Effector memory CD4-positive, alpha-beta T cell (primary cell): ENCODE data around the gene VPS18.
"Not testable (repeated sequence)": the region's sequence is repeated elsewhere in the genome, so short reads cannot be mapped to it uniquely, and the experiment has no call there.

Experiments used
- DNase-seq, 3 donors: peaks; one replicate each; pipeline ENCODE4 v3.0.0-alpha.2; 2020
- H3K27ac ChIP-seq: 2 replicates; pipeline ENCODE4 v1.7.0; 2013; ENCODE audit warnings: mild to moderate bottlenecking, low read length, moderate library complexity; ENCODE audit not compliant: insufficient read depth, poor library complexity, severe bottlenecking
- H3K27me3 ChIP-seq: replicated peaks from 2 replicates; pipeline ENCODE4 v1.7.0; 2013; ENCODE audit warnings: mild to moderate bottlenecking, low read length; ENCODE audit not compliant: insufficient read depth, control insufficient read depth, poor library complexity, severe bottlenecking
- H3K36me3 ChIP-seq: 2 replicates; pipeline ENCODE4 v1.7.0; 2013; ENCODE audit warnings: mild to moderate bottlenecking, low read length, moderate library complexity; ENCODE audit not compliant: control insufficient read depth, insufficient read depth
- H3K4me1 ChIP-seq: 2 replicates; pipeline ENCODE4 v1.7.0; 2013; ENCODE audit warnings: low read length, mild to moderate bottlenecking; ENCODE audit not compliant: control insufficient read depth, insufficient read depth, poor library complexity, severe bottlenecking
- H3K4me3 ChIP-seq: 2 replicates; pipeline ENCODE4 v1.7.0; 2013; ENCODE audit warnings: low read length, low read depth, mild to moderate bottlenecking; ENCODE audit not compliant: insufficient read depth, poor library complexity, severe bottlenecking
- H3K9me3 ChIP-seq: 2 replicates; pipeline ENCODE4 v1.7.0; 2013; ENCODE audit warnings: mild to moderate bottlenecking, low read length, moderate library complexity; ENCODE audit not compliant: control insufficient read depth

Gene VPS18

GRCh38 chr15:40854161-40854560 is 40.1 kb upstream of the VPS18 start:
- Histone ChIP-seq H3K4me1 (peaks cover 1% of the 10 kb centered on the region), H3K4me3 (no peak overlapping the region), H3K27ac (no peak overlapping the region), H3K27me3 (no peaks in the 10 kb centered on the region), H3K36me3 (no peaks in the 10 kb centered on the region), H3K9me3 (no peaks in the 10 kb centered on the region)
- DNase-seq, result no peak

DNA sequence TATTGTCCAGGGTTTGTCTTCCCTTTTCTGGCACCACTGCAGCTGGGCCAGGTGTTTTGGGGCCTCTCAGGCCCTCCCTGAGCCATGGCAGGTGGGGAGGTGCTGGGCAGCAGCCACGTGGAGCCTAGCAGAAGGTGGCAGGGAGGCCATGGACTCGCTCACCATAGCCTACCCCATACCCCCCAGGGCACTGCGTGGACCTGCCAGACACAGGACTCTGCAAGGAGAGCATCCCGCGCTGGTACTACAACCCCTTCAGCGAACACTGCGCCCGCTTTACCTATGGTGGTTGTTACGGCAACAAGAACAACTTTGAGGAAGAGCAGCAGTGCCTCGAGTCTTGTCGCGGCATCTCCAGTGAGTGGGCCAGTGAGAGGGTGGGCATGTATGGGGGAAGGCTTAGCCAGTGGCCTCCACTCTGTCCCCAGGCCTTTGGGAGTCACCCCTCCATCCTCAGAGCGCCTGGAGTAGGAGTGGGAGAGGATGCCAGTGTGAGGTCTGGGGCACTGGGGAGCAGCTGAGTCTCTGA is 38.5 kb upstream of the VPS18 start:
- H3K4me3 ChIP-seq, result no peak overlapping the region
- no peak for DNase-seq
- no peaks in the 10 kb centered on the region for H3K36me3 ChIP-seq
- H3K4me1 ChIP-seq, result peaks cover 3% of the 10 kb centered on the region
- no peaks in the 10 kb centered on the region for H3K9me3 ChIP-seq
- no peak overlapping the region for H3K27ac ChIP-seq
- no peaks in the 10 kb centered on the region for H3K27me3 ChIP-seq

- H3K36me3 ChIP-seq, result no peaks in the 10 kb centered on the region
- H3K4me3 ChIP-seq, result no peak overlapping the region
- DNase-seq, result no peak
- H3K9me3 ChIP-seq, result no peaks in the 10 kb centered on the region
- no peak overlapping the region for H3K27ac ChIP-seq
- no peaks in the 10 kb centered on the region for H3K27me3 ChIP-seq
- H3K4me1 ChIP-seq, result peaks cover 3% of the 10 kb centered on the region
Measured at GRCh38 chr15:40856746-40857145, 37.5 kb upstream of the VPS18 start.

GRCh38 chr15:40857601-40858341 is 36.5 kb upstream of the VPS18 start:
- Histone ChIP-seq H3K4me1 (peaks cover 3% of the 10 kb centered on the region), H3K36me3 (no peaks in the 10 kb centered on the region), H3K27me3 (no peaks in the 10 kb centered on the region), H3K9me3 (no peaks in the 10 kb centered on the region), H3K27ac (no peak overlapping the region), H3K4me3 (no peak overlapping the region)
- DNase-seq, result peak; percentile 53 to 57 (median 54)

- no peak overlapping the region for H3K4me3 ChIP-seq
- no peak overlapping the region for H3K27ac ChIP-seq
- H3K36me3 ChIP-seq, result no peaks in the 10 kb centered on the region
- no peaks in the 10 kb centered on the region for H3K27me3 ChIP-seq
- peaks cover 3% of the 10 kb centered on the region for H3K4me1 ChIP-seq
- DNase-seq, result no peak
- H3K9me3 ChIP-seq, result no peaks in the 10 kb centered on the region
Measured at GRCh38 chr15:40858706-40859105, 35.5 kb upstream of the VPS18 start.

GRCh38 chr15:40859206-40859851 is 34.9 kb upstream of the VPS18 start:
- no peaks in the 10 kb centered on the region for H3K27me3 ChIP-seq
- H3K27ac ChIP-seq, result no peak overlapping the region
- H3K36me3 ChIP-seq, result no peaks in the 10 kb centered on the region
- H3K9me3 ChIP-seq, result no peaks in the 10 kb centered on the region
- DNase-seq, result peak; percentile 58 to 62 (median 62)
- H3K4me3 ChIP-seq, result no peak overlapping the region
- H3K4me1 ChIP-seq, result peaks cover 3% of the 10 kb centered on the region

DNA sequence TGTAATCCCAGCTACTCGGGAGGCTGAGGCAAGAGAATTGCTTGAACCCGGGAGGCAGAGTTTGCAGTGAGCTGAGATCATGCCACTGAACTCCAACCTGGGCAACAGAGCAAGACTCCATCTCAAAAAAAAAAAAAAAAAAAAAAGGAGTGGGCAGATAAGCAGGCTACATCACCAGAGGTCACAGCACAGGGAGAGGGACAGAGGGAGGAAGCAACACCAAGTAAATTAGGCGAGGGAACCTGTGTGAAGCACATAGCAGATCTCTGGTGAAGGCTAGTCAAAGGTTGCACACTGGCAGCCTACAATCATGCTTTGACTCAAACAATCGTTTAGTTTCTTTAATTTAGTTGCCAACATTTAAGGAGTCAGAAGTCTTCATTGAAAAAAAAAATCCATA is 33.1 kb upstream of the VPS18 start:
- not testable (repeated sequence) for H3K9me3 ChIP-seq, H3K4me1 ChIP-seq, H3K27ac ChIP-seq, DNase-seq, H3K27me3 ChIP-seq, H3K4me3 ChIP-seq, H3K36me3 ChIP-seq

GRCh38 chr15:40863660-40864270 is 30.5 kb upstream of the VPS18 start:
- Histone ChIP-seq H3K4me1 (peaks cover 3% of the 10 kb centered on the region), H3K27me3 (no peaks in the 10 kb centered on the region), H3K9me3 (no peaks in the 10 kb centered on the region), H3K4me3 (no peak overlapping the region), H3K27ac (no peak overlapping the region), H3K36me3 (no peaks in the 10 kb centered on the region)
- DNase-seq, result no peak

DNA sequence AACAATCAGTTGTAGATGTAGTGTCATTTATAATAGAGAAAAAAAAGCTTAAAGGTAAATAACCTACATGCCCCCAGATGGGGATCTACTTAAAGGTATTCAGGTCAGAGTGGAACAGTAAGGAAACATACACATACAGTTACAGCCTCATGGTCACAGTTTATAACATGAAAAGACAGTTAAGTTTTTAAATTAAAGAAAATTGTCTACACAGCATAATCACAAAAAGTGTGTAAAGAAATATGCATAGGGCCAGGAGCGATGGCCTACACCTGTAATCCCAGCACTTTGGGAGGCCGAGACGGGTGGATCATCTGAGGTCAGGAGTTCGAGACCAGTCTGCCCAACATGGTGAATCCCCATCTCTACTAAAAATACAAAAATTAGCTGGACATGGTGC is 27.1 kb upstream of the VPS18 start:
- Histone ChIP-seq H3K36me3 (no peaks in the 10 kb centered on the region), H3K4me1 (no peaks in the 10 kb centered on the region), H3K27ac (no peak overlapping the region), H3K27me3 (no peaks in the 10 kb centered on the region), H3K4me3 (no peak overlapping the region), H3K9me3 (no peaks in the 10 kb centered on the region)
- no peak for DNase-seq

DNA sequence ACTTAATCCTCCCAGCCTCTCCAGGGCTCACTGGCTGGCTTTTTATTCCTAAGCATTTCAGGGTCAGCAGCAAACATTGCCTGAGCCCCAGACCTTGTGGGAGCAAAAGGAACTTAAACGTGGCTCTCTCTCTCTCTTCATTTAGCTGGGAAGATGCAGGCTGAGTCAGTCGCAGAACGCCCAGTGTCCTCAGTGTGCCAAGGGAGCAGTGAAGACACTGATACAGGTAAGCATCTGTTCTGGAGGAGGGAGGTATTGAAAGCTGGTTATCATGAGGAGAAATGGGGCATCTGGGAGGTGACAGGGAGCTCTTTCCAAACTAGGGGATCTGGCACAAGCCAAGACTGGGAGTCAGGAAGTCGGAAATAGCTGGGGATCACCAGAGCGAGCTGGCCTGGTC is 24.6 kb upstream of the VPS18 start:
- DNase-seq, result no peak
- no peaks in the 10 kb centered on the region for H3K27me3 ChIP-seq
- no peak overlapping the region for H3K27ac ChIP-seq
- peaks cover 4% of the 10 kb centered on the region for H3K4me1 ChIP-seq
- H3K9me3 ChIP-seq, result no peaks in the 10 kb centered on the region
- H3K36me3 ChIP-seq, result no peaks in the 10 kb centered on the region
- H3K4me3 ChIP-seq, result no peak overlapping the region
